ENCODE results near the gene MAT1A. TPM values are rescaled to one million over a fixed set of nuclear protein-coding genes. Genes with fewer than 3 reads are reported as not detected.
A peak's percentile ranks its signal among the peaks of the same experiment; 100 is the strongest.
"Not testable (repeated sequence)": the region's sequence is repeated elsewhere in the genome, so short reads cannot be mapped to it uniquely, and the experiment has no call there.

Gene MAT1A
- total RNA-seq, 1 donor = not detected

DNA sequence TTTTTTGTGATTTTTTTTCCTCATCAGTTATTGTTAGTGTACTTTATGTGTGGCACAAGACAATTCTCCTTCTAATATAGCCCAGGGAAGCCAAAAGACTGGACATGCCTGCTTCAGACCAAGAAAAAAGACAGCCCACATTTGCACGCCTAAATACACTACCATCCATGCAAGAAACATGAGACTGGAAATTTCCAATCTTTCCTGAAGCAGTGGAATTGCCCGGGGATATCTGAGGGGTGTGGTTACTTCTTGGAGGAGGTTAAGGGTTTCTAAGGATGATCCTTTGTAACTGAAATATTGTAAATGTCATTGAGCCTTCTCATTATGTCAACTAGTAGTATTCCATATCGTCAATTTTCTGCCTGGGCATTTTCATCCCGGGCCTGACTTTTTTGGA, 47.1 kb downstream of the MAT1A start:
- H3K4me2 ChIP-seq (ENCODE audit: insufficient read depth, low read length); H3K27ac ChIP-seq (ENCODE audit: low read depth, low read length); H3K9me3 ChIP-seq (ENCODE audit: low read depth, low read length); H2AFZ ChIP-seq (ENCODE audit: low read length); DNase-seq (ENCODE audit: insufficient read length, low spot score, missing footprints); H4K20me1 ChIP-seq (ENCODE audit: insufficient read depth, low read length); H3K79me2 ChIP-seq (ENCODE audit: insufficient read depth, low read length); H3K36me3 ChIP-seq (ENCODE audit: insufficient read depth, low read length); H3K27me3 ChIP-seq (ENCODE audit: insufficient read depth, low read length); H3K4me1 ChIP-seq (ENCODE audit: insufficient read depth, low read length); H3K4me3 ChIP-seq (ENCODE audit: insufficient read depth, low read length): not testable (repeated sequence)

DNA sequence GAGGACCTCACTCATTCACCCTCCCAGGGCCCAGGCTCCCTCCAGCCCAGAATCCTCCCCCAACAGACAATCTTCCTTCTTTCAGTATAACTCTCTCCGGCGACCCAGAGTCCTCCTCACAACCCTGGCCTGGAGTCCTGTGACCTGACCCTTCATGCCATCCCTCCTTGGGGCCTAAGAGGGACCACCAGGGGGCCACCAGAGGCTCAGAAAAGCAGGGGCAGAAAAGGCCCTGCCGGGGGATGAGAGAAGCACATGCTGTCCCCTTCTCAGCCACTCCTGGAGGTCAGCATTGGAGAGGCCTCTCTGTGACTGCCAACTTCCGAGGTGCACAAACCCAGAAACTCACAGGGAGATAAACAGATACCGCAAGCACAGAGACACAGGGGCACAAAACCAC, 53.0 kb downstream of the MAT1A start:
- H3K4me2 ChIP-seq (ENCODE audit: insufficient read depth, low read length); H3K27me3 ChIP-seq (ENCODE audit: insufficient read depth, low read length); H3K9me3 ChIP-seq (ENCODE audit: low read depth, low read length); H3K27ac ChIP-seq (ENCODE audit: low read depth, low read length); H4K20me1 ChIP-seq (ENCODE audit: insufficient read depth, low read length); H3K4me3 ChIP-seq (ENCODE audit: insufficient read depth, low read length); H3K4me1 ChIP-seq (ENCODE audit: insufficient read depth, low read length); H3K36me3 ChIP-seq (ENCODE audit: insufficient read depth, low read length); H2AFZ ChIP-seq (ENCODE audit: low read length); DNase-seq (ENCODE audit: insufficient read length, low spot score, missing footprints); H3K79me2 ChIP-seq (ENCODE audit: insufficient read depth, low read length): not testable (repeated sequence)

DNA sequence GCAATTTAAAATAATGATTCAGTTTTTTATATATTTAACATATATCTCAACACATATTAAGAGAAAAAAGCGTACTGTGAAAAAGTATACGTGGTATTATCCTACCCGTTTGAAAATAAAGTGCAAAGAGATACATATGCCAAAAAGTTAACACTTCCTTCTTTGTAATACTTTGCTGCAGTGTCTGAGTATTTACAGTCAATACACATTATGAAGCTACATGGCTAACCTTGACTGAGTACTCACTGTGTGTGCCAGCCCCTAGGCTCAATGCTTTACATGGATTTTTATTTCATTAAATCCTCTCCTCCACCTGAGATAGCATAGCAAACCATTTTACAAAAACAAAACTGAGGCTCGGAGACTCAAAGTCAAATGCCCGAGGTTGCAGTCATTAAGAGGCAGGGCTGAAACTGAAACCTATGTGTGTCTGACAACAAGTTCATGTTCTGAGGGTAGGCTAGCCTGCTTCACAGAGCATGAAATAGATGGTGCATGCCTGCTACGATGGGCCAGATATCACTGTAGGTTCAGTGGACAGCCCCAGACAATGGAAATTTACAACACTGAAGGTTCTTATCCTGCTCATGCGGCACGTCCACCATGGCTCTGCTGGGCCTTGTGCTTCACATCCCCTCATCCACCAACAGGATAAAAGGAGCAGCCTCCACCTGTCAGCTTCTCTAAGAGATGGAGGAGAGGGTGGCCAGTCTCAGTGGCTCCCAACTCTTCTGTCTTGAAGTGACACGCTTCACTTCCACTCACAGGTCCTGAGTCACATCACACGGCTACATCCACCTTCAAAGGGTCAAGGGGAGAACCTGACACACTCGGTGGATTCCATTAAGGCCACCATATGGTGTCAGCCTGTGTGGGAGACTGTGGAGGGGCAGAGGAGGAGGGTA, 54.9 kb downstream of the MAT1A start:
- not testable (repeated sequence) for H3K27ac ChIP-seq (ENCODE audit: low read depth, low read length); H3K4me2 ChIP-seq (ENCODE audit: insufficient read depth, low read length); H3K4me3 ChIP-seq (ENCODE audit: insufficient read depth, low read length); H3K4me1 ChIP-seq (ENCODE audit: insufficient read depth, low read length); H2AFZ ChIP-seq (ENCODE audit: low read length); H4K20me1 ChIP-seq (ENCODE audit: insufficient read depth, low read length); DNase-seq (ENCODE audit: insufficient read length, low spot score, missing footprints); H3K79me2 ChIP-seq (ENCODE audit: insufficient read depth, low read length); H3K27me3 ChIP-seq (ENCODE audit: insufficient read depth, low read length); H3K9me3 ChIP-seq (ENCODE audit: low read depth, low read length); H3K36me3 ChIP-seq (ENCODE audit: insufficient read depth, low read length)

DNA sequence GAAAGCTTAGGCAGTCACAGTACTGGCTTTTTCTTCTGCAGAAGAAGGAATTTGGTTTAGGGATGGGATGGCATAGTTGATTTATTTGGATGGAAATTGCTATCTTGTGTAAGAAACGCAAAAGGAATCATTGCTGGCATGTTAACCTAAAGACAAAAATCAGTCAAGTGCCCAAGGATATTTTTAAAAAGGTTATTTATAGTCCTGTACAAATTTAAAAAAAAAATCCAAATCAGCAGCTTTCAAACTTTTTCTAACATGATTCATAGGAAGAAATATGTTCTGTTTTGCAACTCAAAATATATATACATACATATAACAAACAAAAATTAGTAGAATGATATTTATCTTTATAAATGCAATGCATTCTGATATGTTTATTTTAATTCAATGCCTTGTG, 55.6 kb downstream of the MAT1A start:
- not testable (repeated sequence) for H3K4me1 ChIP-seq (ENCODE audit: insufficient read depth, low read length); H3K27me3 ChIP-seq (ENCODE audit: insufficient read depth, low read length)

DNA sequence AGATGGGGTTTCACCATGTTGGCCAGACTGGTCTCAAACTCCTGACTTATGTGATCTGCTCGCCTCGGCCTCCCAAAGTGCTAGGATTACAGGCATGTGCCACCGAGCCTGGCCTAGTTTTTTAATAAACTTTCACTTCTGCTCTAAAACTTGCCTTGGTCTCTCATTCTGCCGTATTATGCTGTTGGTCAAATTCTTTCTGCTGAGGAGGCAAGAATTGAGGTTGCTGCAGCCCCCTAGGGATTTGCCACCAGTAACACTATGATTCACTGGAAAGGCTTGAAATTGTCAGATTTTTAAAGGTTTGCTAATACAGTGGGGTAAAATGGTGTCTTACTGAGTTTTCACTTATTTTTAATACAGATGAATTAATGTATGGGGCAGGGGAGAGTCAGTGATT, 62.7 kb downstream of the MAT1A start:
- not testable (repeated sequence) for H3K4me3 ChIP-seq (ENCODE audit: insufficient read depth, low read length); DNase-seq (ENCODE audit: insufficient read length, low spot score, missing footprints); H3K4me1 ChIP-seq (ENCODE audit: insufficient read depth, low read length); H3K79me2 ChIP-seq (ENCODE audit: insufficient read depth, low read length); H3K27ac ChIP-seq (ENCODE audit: low read depth, low read length); H3K27me3 ChIP-seq (ENCODE audit: insufficient read depth, low read length); H4K20me1 ChIP-seq (ENCODE audit: insufficient read depth, low read length); H3K36me3 ChIP-seq (ENCODE audit: insufficient read depth, low read length); H3K9me3 ChIP-seq (ENCODE audit: low read depth, low read length)
- Histone ChIP-seq H2AFZ (ENCODE audit: low read length) (peak overlapping the region; percentile 77), H3K4me2 (ENCODE audit: insufficient read depth, low read length) (peak overlapping the region; percentile 32)

More for the DNA sequence above, 55.6 kb downstream of the MAT1A start:
- H3K4me2 ChIP-seq (ENCODE audit: insufficient read depth, low read length); H3K4me3 ChIP-seq (ENCODE audit: insufficient read depth, low read length); H3K79me2 ChIP-seq (ENCODE audit: insufficient read depth, low read length); H4K20me1 ChIP-seq (ENCODE audit: insufficient read depth, low read length); DNase-seq (ENCODE audit: insufficient read length, low spot score, missing footprints); H3K36me3 ChIP-seq (ENCODE audit: insufficient read depth, low read length); H2AFZ ChIP-seq (ENCODE audit: low read length); H3K27ac ChIP-seq (ENCODE audit: low read depth, low read length); H3K9me3 ChIP-seq (ENCODE audit: low read depth, low read length): not testable (repeated sequence)

DNA sequence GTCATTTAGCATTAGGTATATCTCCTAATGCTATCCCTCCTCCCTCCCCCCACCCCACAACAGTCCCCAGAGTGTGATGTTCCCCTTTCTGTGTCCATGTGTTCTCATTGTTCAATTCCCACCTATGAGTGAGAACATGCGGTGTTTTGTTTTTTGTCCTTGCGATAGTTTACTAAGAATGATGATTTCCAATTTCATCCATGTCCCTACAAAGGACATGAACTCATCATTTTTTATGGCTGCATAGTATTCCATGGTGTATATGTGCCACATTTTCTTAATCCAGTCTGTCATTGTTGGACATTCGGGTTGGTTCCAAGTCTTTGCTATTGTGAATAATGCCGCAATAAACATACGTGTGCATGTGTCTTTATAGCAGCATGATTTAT, 66.4 kb downstream of the MAT1A start:
- not testable (repeated sequence) for H3K4me3 ChIP-seq (ENCODE audit: insufficient read depth, low read length); H3K9me3 ChIP-seq (ENCODE audit: low read depth, low read length); H4K20me1 ChIP-seq (ENCODE audit: insufficient read depth, low read length); H3K36me3 ChIP-seq (ENCODE audit: insufficient read depth, low read length); DNase-seq (ENCODE audit: insufficient read length, low spot score, missing footprints); H3K79me2 ChIP-seq (ENCODE audit: insufficient read depth, low read length); H2AFZ ChIP-seq (ENCODE audit: low read length); H3K27ac ChIP-seq (ENCODE audit: low read depth, low read length); H3K4me2 ChIP-seq (ENCODE audit: insufficient read depth, low read length); H3K27me3 ChIP-seq (ENCODE audit: insufficient read depth, low read length); H3K4me1 ChIP-seq (ENCODE audit: insufficient read depth, low read length)

Other genes with a start within 250 kb of the MAT1A start
- gene TMEM254, start 211.0 kb downstream of the MAT1A start, total RNA-seq = 8.7 and 12.1 TPM in 2 replicates
- gene PLAC9, start 156.9 kb downstream of the MAT1A start, total RNA-seq = 17.1 and 19.2 TPM in 2 replicates
- gene ANXA11, start 84.1 kb downstream of the MAT1A start, total RNA-seq = 112 and 113 TPM in 2 replicates
- not detected in 2 replicates for gene DYDC1, start 67.1 kb upstream of the MAT1A start, total RNA-seq
- gene DYDC2, start 67.1 kb upstream of the MAT1A start, total RNA-seq = not detected in 2 replicates
- 5.1 and 5.9 TPM in 2 replicates for gene PRXL2A, start 118.9 kb upstream of the MAT1A start, total RNA-seq
- 19.2 and 23.9 TPM in 2 replicates for gene TSPAN14, start 164.7 kb upstream of the MAT1A start, total RNA-seq
- gene SH2D4B, start 248.2 kb upstream of the MAT1A start, total RNA-seq = under 0.01 TPM in 1 of 2 replicates, not detected in the other